Panc1 (cell line): ENCODE results near the gene ACOXL. TPM values are rescaled to one million over a fixed set of nuclear protein-coding genes. Genes with fewer than 3 reads are reported as not detected.

Source experiments
- ATAC-seq: fragments of 200-7000 bp; cut with Tn5 transposase; 2 replicates; pipeline ENCODE4 v1.9.1; 2020; ENCODE audit warnings: mild to moderate bottlenecking, moderate library complexity
- BruUV-seq: library from RNA; stranded (reverse); fragments of 400-500 nt; replicated peaks from 2 replicates; lab custom pipeline; 2021; lab: Mats Ljungman, UMichigan
- CTCF ChIA-PET: fragments of 300-600 bp; sonication (Branson Sonifier 250); formaldehyde crosslinking; loops from one replicate; lab custom pipeline; 2022; ENCODE audit warnings: antibody characterized with exemption; lab: Charles Lee
- POLR2A ChIA-PET: fragments of 300-600 bp; sonication (Branson Sonifier 250); formaldehyde crosslinking; loops from one replicate; lab custom pipeline; 2022; ENCODE audit warnings: antibody characterized with exemption; lab: Charles Lee
- DNase-seq: peaks from one replicate; pipeline ENCODE4 v3.0.0-alpha.2; 2010; ENCODE audit warnings: low read depth, low spot score
- H3K27ac ChIP-seq: 2 replicates; pipeline ENCODE4 v1.5.1; 2011; ENCODE audit warnings: mild to moderate bottlenecking, low read length, inconsistent platforms
- H3K27me3 ChIP-seq: fragments of 200-500 bp; sonication (Bioruptor generic); 2 replicates; pipeline ENCODE4 v1.6.0; 2014; ENCODE audit warnings: low read length, inconsistent platforms; ENCODE audit not compliant: control insufficient read depth, insufficient read depth
- H3K36me3 ChIP-seq: fragments of 200-500 bp; sonication (Bioruptor generic); 2 replicates; pipeline ENCODE4 v1.5.1; 2014; ENCODE audit warnings: inconsistent platforms, mild to moderate bottlenecking, low read length, moderate library complexity; ENCODE audit not compliant: control insufficient read depth, insufficient read depth
- H3K4me1 ChIP-seq: 2 replicates; pipeline ENCODE4 v1.5.1; 2011; ENCODE audit warnings: inconsistent platforms, mild to moderate bottlenecking, low read length, moderate library complexity; ENCODE audit not compliant: control insufficient read depth, insufficient read depth
- H3K4me3 ChIP-seq, 2 experiments: 2 replicates each; pipeline ENCODE4 v1.5.1; 2011 to 2012; ENCODE audit warnings: low read depth in 2 of 2, low read length in 2 of 2, mild to moderate bottlenecking in 2 of 2, inconsistent platforms in 1 of 2, moderate library complexity in 1 of 2
- H3K9me3 ChIP-seq: fragments of 200-500 bp; sonication (Bioruptor generic); 2 replicates; pipeline ENCODE4 v1.5.1; 2014; ENCODE audit warnings: low read depth, mild to moderate bottlenecking, inconsistent platforms, low read length, moderate library complexity; ENCODE audit not compliant: control insufficient read depth, insufficient read depth
- CTCF ChIP-seq: fragments of 450-650 bp; IDR thresholded peaks from 2 replicates; pipeline ENCODE4 v1.5.1; 2017; ENCODE audit warnings: mild to moderate bottlenecking
- POLR2AphosphoS5 ChIP-seq: IDR thresholded peaks from 2 replicates; pipeline ENCODE4 v1.6.1; 2012; ENCODE audit warnings: mild to moderate bottlenecking, low read depth, low read length, moderate library complexity
- REST ChIP-seq, 2 experiments: IDR thresholded peaks; 2 replicates each; pipeline ENCODE4 v1.6.1; 2011 to 2012; ENCODE audit warnings: low read depth in 2 of 2, control low read depth in 1 of 2, low read length in 1 of 2, mild to moderate bottlenecking in 1 of 2, moderate library complexity in 1 of 2; ENCODE audit not compliant: insufficient read depth in 1 of 2
- SIN3A ChIP-seq: IDR thresholded peaks from 2 replicates; pipeline ENCODE4 v1.6.1; 2012; ENCODE audit warnings: low read depth, mild to moderate bottlenecking, low read length, moderate library complexity, borderline replicate concordance; ENCODE audit not compliant: insufficient read depth
- TCF7L2 ChIP-seq: IDR thresholded peaks from 2 replicates; pipeline ENCODE4 v1.6.1; 2011; ENCODE audit warnings: mild to moderate bottlenecking, low read depth, low read length, inconsistent platforms
- in situ Hi-C: cut with HindIII; loops from 2 replicates; pipeline ENCODE4 v1.10.0; 2016; ENCODE audit warnings: low sequenced_read_pairs, low pct_unique_long_range_greater_than_20kb
- intact Hi-C: fragments of 100-400 bp; cut with micrococcal nuclease; formaldehyde crosslinking; loops from one replicate; pipeline ENCODE4 v1.10.0; 2022; ENCODE audit not compliant: unreplicated experiment
- total RNA-seq: library from RNA; stranded (reverse); gene quantifications from one replicate; pipeline ENCODE4 v1.2.1, GENCODE V29; 2021; ENCODE audit not compliant: unreplicated experiment

Gene ACOXL
- total RNA-seq, 1 experiment from 2014 or later, result 4.9 TPM

- Histone ChIP-seq H3K27me3 (peaks cover 4% of the 10 kb centered on the region; the same call in 1 of the 2 replicates), H3K4me1 (0 out of 2 replicates have a peak, but pooled peaks cover 2% of the 10 kb centered on the region), H3K4me3 (no peak overlapping the region), H3K36me3 (no peaks in the 10 kb centered on the region), H3K9me3 (no peaks in the 10 kb centered on the region), H3K27ac (no peak overlapping the region)
- CTCF ChIA-PET, result no interaction called here
- in situ Hi-C loops, result no loop called here
- no TSS peak for BruUV-seq
- POLR2A ChIA-PET, result no interaction called here
- TF ChIP-seq TCF7L2 (no peak), SIN3A (no peak), CTCF (no peak), POLR2AphosphoS5 (no peak), REST (IDR thresholded peaks at IDR 0.05; ENCODE audit: insufficient read depth in 1 of 2, low read depth in 2 of 2, low read length in 1 of 2) (no peak)
- intact Hi-C loops, result no loop called here
- ATAC-seq (no peak), DNase-seq (no peak)
Measured at GRCh38 chr2:111034146-111034545, 301.8 kb downstream of the ACOXL start.

- H3K27me3 ChIP-seq, result peaks cover 5% of the 10 kb centered on the region; the same call in 1 of the 2 replicates
- no peak for ATAC-seq
- intact Hi-C loops, result no loop called here
Measured at GRCh38 chr2:111034606-111035005, 302.2 kb downstream of the ACOXL start.

More at GRCh38 chr2:111034606-111035005, 302.2 kb downstream of the ACOXL start:
- TF ChIP-seq SIN3A (no peak), CTCF (no peak), REST (IDR thresholded peaks at IDR 0.05; ENCODE audit: insufficient read depth in 1 of 2, low read depth in 2 of 2, low read length in 1 of 2) (no peak)
- ChIA-PET POLR2A (no interaction called here), CTCF (no interaction called here)
- DNase-seq, result no peak
- no peak overlapping the region for H3K27ac ChIP-seq
- H3K4me1 ChIP-seq, result 0 out of 2 replicates have a peak, but pooled peaks cover 2% of the 10 kb centered on the region
- in situ Hi-C loops, result no loop called here
- H3K9me3 ChIP-seq, result no peaks in the 10 kb centered on the region
- H3K4me3 ChIP-seq, result no peak overlapping the region
- BruUV-seq, result no TSS peak
- no peaks in the 10 kb centered on the region for H3K36me3 ChIP-seq
